ENCODE data around the gene BPIFB1. TPM values are rescaled to one million over a fixed set of nuclear protein-coding genes. Genes with fewer than 3 reads are reported as not detected.
A peak's percentile ranks its signal among the peaks of the same experiment; 100 is the strongest.

Gene BPIFB1
- total and polyA plus RNA-seq, 9 of the 15 experiments (the other 6 are each of a cell fraction or from before 2014, with no cell fraction given) = not detected

- no peak overlapping the region for H3K4me3 ChIP-seq
- no peak overlapping the region for H3K27ac ChIP-seq (ENCODE audit: extremely low read depth, low read depth, low read length)
- intact Hi-C loops (cut with micrococcal nuclease) = no loop called here
- CTCF ChIA-PET (ENCODE audit: low intra/inter-chr PET ratio) = no interaction called here
- in situ Hi-C loops (cut with MboI) = no loop called here
- H3K4me1 ChIP-seq (replicated peaks in 1 of 2; ENCODE audit: control insufficient read depth in 2 of 2, insufficient read depth in 2 of 2, low read length in 2 of 2) = peaks cover 3 to 13% of the 10 kb centered on the region in 2 experiments; a peak in 3 of 5 replicates
- no peak for TF ChIP-seq U2AF2 (optimal IDR thresholded peaks at IDR 0.05; ENCODE audit: low read depth, low read length)
- TF ChIP-seq, protein P1, sequence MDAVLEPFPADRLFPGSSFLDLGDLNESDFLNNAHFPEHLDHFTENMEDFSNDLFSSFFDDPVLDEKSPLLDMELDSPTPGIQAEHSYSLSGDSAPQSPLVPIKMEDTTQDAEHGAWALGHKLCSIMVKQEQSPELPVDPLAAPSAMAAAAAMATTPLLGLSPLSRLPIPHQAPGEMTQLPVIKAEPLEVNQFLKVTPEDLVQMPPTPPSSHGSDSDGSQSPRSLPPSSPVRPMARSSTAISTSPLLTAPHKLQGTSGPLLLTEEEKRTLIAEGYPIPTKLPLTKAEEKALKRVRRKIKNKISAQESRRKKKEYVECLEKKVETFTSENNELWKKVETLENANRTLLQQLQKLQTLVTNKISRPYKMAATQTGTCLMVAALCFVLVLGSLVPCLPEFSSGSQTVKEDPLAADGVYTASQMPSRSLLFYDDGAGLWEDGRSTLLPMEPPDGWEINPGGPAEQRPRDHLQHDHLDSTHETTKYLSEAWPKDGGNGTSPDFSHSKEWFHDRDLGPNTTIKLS (IDR thresholded peaks at IDR 0.05; ENCODE audit: borderline replicate concordance, low read depth) = no peak
- no peak for TF ChIP-seq RBM17 (IDR thresholded peaks at IDR 0.05; ENCODE audit: borderline replicate concordance, low read depth, low read length)
- TF ChIP-seq ZNF551 (CRISPR knock-in tag; IDR thresholded peaks at IDR 0.05) = no peak
- 0 out of 2 replicates have a peak, but pooled peaks have one; percentile 18 for TF ChIP-seq JUND (IDR thresholded peaks at IDR 0.05; ENCODE audit: borderline replicate concordance, low read depth, low read length)
- TF ChIP-seq JUND (tag; IDR thresholded peaks at IDR 0.05; ENCODE audit: borderline replicate concordance, low read depth, low read length) = peak; percentile 56; the same call in 1 of the 3 replicates
- no peak for TF ChIP-seq HDAC3 (IDR thresholded peaks at IDR 0.05; ENCODE audit: borderline replicate concordance, partially characterized antibody)
- TF ChIP-seq ZKSCAN1 (IDR thresholded peaks at IDR 0.05; ENCODE audit: low read depth, low read length) = no peak
- no peak for TF ChIP-seq FOXP1 (CRISPR knock-in tag; IDR thresholded peaks at IDR 0.05)
- no peak for TF ChIP-seq ZNF511 (CRISPR knock-in tag; IDR thresholded peaks at IDR 0.05)
- peak; percentile 77 for TF ChIP-seq FOSL1 (tag; conservative IDR thresholded peaks at IDR 0.05)
- BruUV-seq (replicated peaks) = no TSS peak
- H3K9ac ChIP-seq (ENCODE audit: insufficient read depth in 1 of 2, low read depth in 2 of 2, low read length in 2 of 2) = no peak overlapping the region
- H3K4me2 ChIP-seq (ENCODE audit: insufficient read depth, low read length) = no peak overlapping the region
- POLR2A ChIA-PET = no interaction called here
- no peaks in the 10 kb centered on the region for H3K36me3 ChIP-seq (ENCODE audit: control insufficient read depth, insufficient read depth, low read length)
- H3K9me1 ChIP-seq (ENCODE audit: control insufficient read depth, insufficient read depth, low read length) = no peaks in the 10 kb centered on the region
- no peaks in the 10 kb centered on the region for H3K27me3 ChIP-seq (ENCODE audit: control insufficient read depth in 2 of 2, insufficient read depth in 2 of 2, low read length in 2 of 2)
- no peak overlapping the region for H2AFZ ChIP-seq (ENCODE audit: low read depth, low read length)
- H3K79me2 ChIP-seq (ENCODE audit: control insufficient read depth, insufficient read depth, low read length) = no peaks in the 10 kb centered on the region
- no peaks in the 10 kb centered on the region for H4K20me1 ChIP-seq (replicated peaks; ENCODE audit: control insufficient read depth, insufficient read depth, low read length)
- ATAC-seq = no peak
- WGBS (ENCODE audit: insufficient coverage, low coverage, missing lambda C conversion rate) = 25% methylated on average over 2 of the region's 2 CpGs
- H3K9me3 ChIP-seq (replicated peaks; ENCODE audit: control insufficient read depth, insufficient read depth, low read depth, low read length) = no peaks in the 10 kb centered on the region
- FAIRE-seq = no peak
- DNase-seq (ENCODE audit: extremely low read depth in 1 of 4, low spot score in 3 of 4) = no peak
These were observed 28.0 kb upstream of the BPIFB1 start for GRCh38 chr20:33255005-33255404.

All from K562 (cell line).